ENCODE data around the gene POLQ.

Gene POLQ

GRCh38 chr3:121514496-121514895 lies 31.3 kb downstream of the POLQ start:
- DNase-seq (ENCODE audit: extremely low read depth, low read depth): no peak
- H3K4me3 ChIP-seq (replicated peaks; ENCODE audit: low read depth, low read length): no peak overlapping the region
- TF ChIP-seq CTCF (IDR thresholded peaks at IDR 0.05; ENCODE audit: low read depth, low read length, missing control alignments): no peak

GRCh38 chr3:121508389-121508788 lies 37.4 kb downstream of the POLQ start:
- no peak for TF ChIP-seq CTCF (IDR thresholded peaks at IDR 0.05; ENCODE audit: low read depth, low read length, missing control alignments)
- H3K4me3 ChIP-seq (replicated peaks; ENCODE audit: low read depth, low read length): no peak overlapping the region
- no peak for DNase-seq (ENCODE audit: extremely low read depth, low read depth)

- DNase-seq (ENCODE audit: extremely low read depth, low read depth): no peak
- no peak for TF ChIP-seq CTCF (IDR thresholded peaks at IDR 0.05; ENCODE audit: low read depth, low read length, missing control alignments)
- H3K4me3 ChIP-seq (replicated peaks; ENCODE audit: low read depth, low read length): no peak overlapping the region
These were observed 40.5 kb downstream of the POLQ start for GRCh38 chr3:121505256-121505655.

- TF ChIP-seq CTCF (IDR thresholded peaks at IDR 0.05; ENCODE audit: low read depth, low read length, missing control alignments): no peak
- H3K4me3 ChIP-seq (replicated peaks; ENCODE audit: low read depth, low read length): no peak overlapping the region
- DNase-seq (ENCODE audit: extremely low read depth, low read depth): no peak
These were observed 41.2 kb downstream of the POLQ start for GRCh38 chr3:121504618-121505017.

GRCh38 chr3:121496786-121497185 lies 49.0 kb downstream of the POLQ start:
- no peak for DNase-seq (ENCODE audit: extremely low read depth, low read depth)
- H3K4me3 ChIP-seq (replicated peaks; ENCODE audit: low read depth, low read length): no peak overlapping the region
- TF ChIP-seq CTCF (IDR thresholded peaks at IDR 0.05; ENCODE audit: low read depth, low read length, missing control alignments): no peak

GRCh38 chr3:121493431-121493830 lies 52.4 kb downstream of the POLQ start:
- no peak for DNase-seq (ENCODE audit: extremely low read depth, low read depth)
- H3K4me3 ChIP-seq (replicated peaks; ENCODE audit: low read depth, low read length): no peak overlapping the region
- TF ChIP-seq CTCF (IDR thresholded peaks at IDR 0.05; ENCODE audit: low read depth, low read length, missing control alignments): no peak

GRCh38 chr3:121491683-121492320 lies 54.0 kb downstream of the POLQ start:
- no peak for TF ChIP-seq CTCF (IDR thresholded peaks at IDR 0.05; ENCODE audit: low read depth, low read length, missing control alignments)
- H3K4me3 ChIP-seq (replicated peaks; ENCODE audit: low read depth, low read length): no peak overlapping the region
- no peak for DNase-seq (ENCODE audit: extremely low read depth, low read depth)
